ENCODE data around the gene SRRD.

DNA sequence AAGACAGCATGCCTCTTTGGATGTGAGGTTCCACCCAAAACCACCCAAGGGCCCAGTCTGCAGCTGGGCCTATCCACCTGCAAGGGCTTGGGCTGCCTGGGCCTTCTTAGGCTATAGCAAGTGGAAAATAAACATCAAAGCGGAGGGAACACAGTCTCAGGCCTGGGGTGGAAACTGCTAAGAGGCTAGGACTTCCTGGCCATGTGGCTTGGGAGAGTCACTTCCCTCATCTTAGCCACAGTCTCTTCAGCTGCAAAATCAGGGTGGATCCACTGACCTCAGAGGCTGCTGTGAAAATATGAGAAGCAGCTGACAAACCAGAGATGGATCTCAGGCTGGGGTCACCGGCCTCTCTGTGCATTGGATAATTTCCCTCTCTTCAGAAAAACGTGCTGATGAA is 59.2 kb downstream of the SRRD start:
- TF ChIP-seq POLR2A (IDR thresholded peaks at IDR 0.05; ENCODE audit: low read depth, low read length), result no peak
- TF ChIP-seq POLR2AphosphoS5 (IDR thresholded peaks at IDR 0.05; ENCODE audit: low read depth, low read length), result no peak
